ENCODE measurements around the gene ELL.

- TF ChIP-seq POLR2A (IDR thresholded peaks at IDR 0.05): no peak
- TF ChIP-seq, protein P1, sequence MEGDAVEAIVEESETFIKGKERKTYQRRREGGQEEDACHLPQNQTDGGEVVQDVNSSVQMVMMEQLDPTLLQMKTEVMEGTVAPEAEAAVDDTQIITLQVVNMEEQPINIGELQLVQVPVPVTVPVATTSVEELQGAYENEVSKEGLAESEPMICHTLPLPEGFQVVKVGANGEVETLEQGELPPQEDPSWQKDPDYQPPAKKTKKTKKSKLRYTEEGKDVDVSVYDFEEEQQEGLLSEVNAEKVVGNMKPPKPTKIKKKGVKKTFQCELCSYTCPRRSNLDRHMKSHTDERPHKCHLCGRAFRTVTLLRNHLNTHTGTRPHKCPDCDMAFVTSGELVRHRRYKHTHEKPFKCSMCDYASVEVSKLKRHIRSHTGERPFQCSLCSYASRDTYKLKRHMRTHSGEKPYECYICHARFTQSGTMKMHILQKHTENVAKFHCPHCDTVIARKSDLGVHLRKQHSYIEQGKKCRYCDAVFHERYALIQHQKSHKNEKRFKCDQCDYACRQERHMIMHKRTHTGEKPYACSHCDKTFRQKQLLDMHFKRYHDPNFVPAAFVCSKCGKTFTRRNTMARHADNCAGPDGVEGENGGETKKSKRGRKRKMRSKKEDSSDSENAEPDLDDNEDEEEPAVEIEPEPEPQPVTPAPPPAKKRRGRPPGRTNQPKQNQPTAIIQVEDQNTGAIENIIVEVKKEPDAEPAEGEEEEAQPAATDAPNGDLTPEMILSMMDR (IDR thresholded peaks at IDR 0.05): no peak
- TF ChIP-seq POLR2AphosphoS5 (IDR thresholded peaks at IDR 0.05; ENCODE audit: insufficient read depth in 1 of 2, low read depth in 1 of 2): no peak
Measured at GRCh38 chr19:18426416-18426767, 95.5 kb downstream of the ELL start.
